OCI-LY1 (cell line): ENCODE data around the gene CLASP2.
"Not testable (repeated sequence)": the region's sequence is repeated elsewhere in the genome, so short reads cannot be mapped to it uniquely, and the experiment has no call there.

Source experiments
- H2AFZ ChIP-seq: fragments of 200-600 bp; sonication (generic), shearing (Covaris generic); 2 replicates; pipeline ENCODE4 v1.6.0; 2014; ENCODE audit warnings: antibody characterized with exemption, mild to moderate bottlenecking, low read length
- H3F3A ChIP-seq: fragments of 200-600 bp; sonication (generic), shearing (Covaris generic); 2 replicates; pipeline ENCODE4 v1.6.0; 2014; ENCODE audit warnings: mild to moderate bottlenecking, antibody characterized with exemption, low read length, moderate library complexity; ENCODE audit not compliant: insufficient read depth
- H3K27ac ChIP-seq: fragments of 200-600 bp; sonication (generic); 2 replicates; pipeline ENCODE4 v1.5.1; 2014; ENCODE audit warnings: low read length, mixed run types, mild to moderate bottlenecking, low read depth; ENCODE audit not compliant: poor library complexity, severe bottlenecking
- H3K27me3 ChIP-seq: fragments of 200-600 bp; sonication (generic); 2 replicates; pipeline ENCODE4 v1.6.0; 2014; ENCODE audit warnings: antibody characterized with exemption, mild to moderate bottlenecking, low read length, moderate library complexity; ENCODE audit not compliant: insufficient read depth
- H3K36me3 ChIP-seq: fragments of 200-600 bp; sonication (generic); 2 replicates; pipeline ENCODE4 v1.6.1; 2014; ENCODE audit warnings: mild to moderate bottlenecking, antibody characterized with exemption, low read length, moderate library complexity, mixed read lengths; ENCODE audit not compliant: insufficient read depth
- H3K4me1 ChIP-seq: fragments of 200-600 bp; sonication (generic); 2 replicates; pipeline ENCODE4 v1.5.1; 2014; ENCODE audit warnings: mild to moderate bottlenecking, low read length, moderate library complexity; ENCODE audit not compliant: insufficient read depth, severe bottlenecking
- H3K4me2 ChIP-seq: fragments of 200-600 bp; sonication (generic), shearing (Covaris generic); 2 replicates; pipeline ENCODE4 v1.6.1; 2014; ENCODE audit warnings: low read length
- H3K4me3 ChIP-seq: fragments of 200-600 bp; sonication (generic); 2 replicates; pipeline ENCODE4 v1.5.1; 2014; ENCODE audit warnings: low read length, low read depth, mild to moderate bottlenecking, mixed read lengths; ENCODE audit not compliant: poor library complexity, severe bottlenecking
- H3K79me2 ChIP-seq: fragments of 200-600 bp; shearing (Covaris generic); 2 replicates; pipeline ENCODE4 v1.6.1; 2016; ENCODE audit warnings: mixed run types, low read length, mixed read lengths; ENCODE audit not compliant: insufficient read depth
- H3K9ac ChIP-seq: fragments of 200-600 bp; sonication (generic), shearing (Covaris generic); 2 replicates; pipeline ENCODE4 v1.6.1; 2014; ENCODE audit warnings: mild to moderate bottlenecking, low read length, mixed read lengths
- H3K9me2 ChIP-seq: fragments of 200-600 bp; sonication (generic), shearing (Covaris generic); 2 replicates; pipeline ENCODE4 v1.6.1; 2014; ENCODE audit warnings: low read depth, mild to moderate bottlenecking, low read length, mixed read lengths
- H3K9me3 ChIP-seq: fragments of 200-600 bp; shearing (Covaris generic); 2 replicates; pipeline ENCODE4 v1.6.1; 2014; ENCODE audit warnings: low read length, mixed read lengths
- H4K20me1 ChIP-seq: fragments of 200-600 bp; sonication (generic), shearing (Covaris generic); 2 replicates; pipeline ENCODE4 v1.6.0; 2016; ENCODE audit warnings: mild to moderate bottlenecking, low read length; ENCODE audit not compliant: insufficient read depth
- EZH2 ChIP-seq: fragments of 200-600 bp; sonication (generic), shearing (Covaris generic); IDR thresholded peaks from 2 replicates; pipeline ENCODE4 v1.8.0; 2017; ENCODE audit warnings: borderline replicate concordance, mixed run types, mild to moderate bottlenecking, antibody characterized with exemption, low read length, moderate library complexity, mixed read lengths
- TF ChIP-seq, protein P1 (sequence below): fragments of 200-600 bp; sonication (generic), shearing (Covaris generic); IDR thresholded peaks from 2 replicates; pipeline ENCODE4 v1.5.1; 2017; ENCODE audit warnings: mild to moderate bottlenecking, antibody characterized with exemption, low read length, moderate library complexity, mixed read lengths

Gene CLASP2

DNA sequence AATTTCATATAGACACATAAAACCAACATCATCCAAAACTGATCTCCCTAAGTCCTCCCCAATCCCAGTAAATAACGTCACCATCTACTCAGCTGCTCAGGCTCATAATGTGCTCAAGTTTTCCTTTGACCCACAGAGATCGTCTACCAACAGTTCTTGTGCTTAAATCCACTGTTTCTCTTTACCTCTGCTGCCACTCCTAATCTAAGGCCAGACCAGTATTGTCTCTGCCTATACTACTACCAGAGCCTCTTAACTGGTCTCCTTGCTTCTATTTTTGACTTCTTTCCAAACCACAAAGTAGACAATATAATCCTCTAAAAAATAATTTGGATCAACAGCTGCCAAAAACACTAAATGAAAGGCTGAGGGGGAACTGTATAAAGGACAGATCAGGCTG lies 65.3 kb downstream of the CLASP2 start:
- no peaks in the 10 kb centered on the region for H4K20me1 ChIP-seq
- no peaks in the 10 kb centered on the region for H3K9me3 ChIP-seq
- peaks cover 13% of the 10 kb centered on the region for H3K4me1 ChIP-seq
- H3K9ac ChIP-seq: no peak overlapping the region
- H3K79me2 ChIP-seq: no peaks in the 10 kb centered on the region; the same call in 1 of the 2 replicates
- no peak overlapping the region for H3K4me2 ChIP-seq
- TF ChIP-seq, protein P1, sequence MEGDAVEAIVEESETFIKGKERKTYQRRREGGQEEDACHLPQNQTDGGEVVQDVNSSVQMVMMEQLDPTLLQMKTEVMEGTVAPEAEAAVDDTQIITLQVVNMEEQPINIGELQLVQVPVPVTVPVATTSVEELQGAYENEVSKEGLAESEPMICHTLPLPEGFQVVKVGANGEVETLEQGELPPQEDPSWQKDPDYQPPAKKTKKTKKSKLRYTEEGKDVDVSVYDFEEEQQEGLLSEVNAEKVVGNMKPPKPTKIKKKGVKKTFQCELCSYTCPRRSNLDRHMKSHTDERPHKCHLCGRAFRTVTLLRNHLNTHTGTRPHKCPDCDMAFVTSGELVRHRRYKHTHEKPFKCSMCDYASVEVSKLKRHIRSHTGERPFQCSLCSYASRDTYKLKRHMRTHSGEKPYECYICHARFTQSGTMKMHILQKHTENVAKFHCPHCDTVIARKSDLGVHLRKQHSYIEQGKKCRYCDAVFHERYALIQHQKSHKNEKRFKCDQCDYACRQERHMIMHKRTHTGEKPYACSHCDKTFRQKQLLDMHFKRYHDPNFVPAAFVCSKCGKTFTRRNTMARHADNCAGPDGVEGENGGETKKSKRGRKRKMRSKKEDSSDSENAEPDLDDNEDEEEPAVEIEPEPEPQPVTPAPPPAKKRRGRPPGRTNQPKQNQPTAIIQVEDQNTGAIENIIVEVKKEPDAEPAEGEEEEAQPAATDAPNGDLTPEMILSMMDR: no peak
- TF ChIP-seq EZH2: no peak
- no peak overlapping the region for H3K27ac ChIP-seq
- no peaks in the 10 kb centered on the region for H3K27me3 ChIP-seq
- H3F3A ChIP-seq: no peaks in the 10 kb centered on the region
- H3K4me3 ChIP-seq: no peak overlapping the region
- H3K9me2 ChIP-seq: no peaks in the 10 kb centered on the region
- H3K36me3 ChIP-seq: no peaks in the 10 kb centered on the region
- H2AFZ ChIP-seq: no peak overlapping the region

DNA sequence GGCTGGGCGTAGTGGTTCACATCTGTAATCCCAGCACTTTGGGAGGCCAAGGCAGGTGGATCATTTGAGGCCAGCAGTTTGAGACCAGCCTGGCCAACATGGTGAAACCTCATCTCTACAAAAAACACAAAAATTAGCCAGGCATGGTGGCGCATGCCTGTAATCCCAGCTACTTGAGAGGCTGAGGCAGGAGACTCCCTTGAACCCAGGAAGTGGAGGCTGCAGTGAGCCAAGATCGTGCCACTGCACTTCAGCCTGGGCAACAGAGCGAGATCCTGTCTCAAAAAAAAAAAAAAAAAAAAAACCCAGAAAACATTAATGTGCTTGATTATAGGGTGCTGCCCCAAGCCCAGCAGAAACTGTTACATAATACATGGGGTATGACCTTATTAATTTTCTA lies 67.0 kb downstream of the CLASP2 start:
- not testable (repeated sequence) for H3K79me2 ChIP-seq, H3K4me2 ChIP-seq, H3K9ac ChIP-seq, H3K36me3 ChIP-seq, H3K27ac ChIP-seq, H2AFZ ChIP-seq, H3K4me3 ChIP-seq, H4K20me1 ChIP-seq, H3K9me2 ChIP-seq, H3K9me3 ChIP-seq, H3K27me3 ChIP-seq, H3F3A ChIP-seq
- peaks cover 14% of the 10 kb centered on the region for H3K4me1 ChIP-seq

DNA sequence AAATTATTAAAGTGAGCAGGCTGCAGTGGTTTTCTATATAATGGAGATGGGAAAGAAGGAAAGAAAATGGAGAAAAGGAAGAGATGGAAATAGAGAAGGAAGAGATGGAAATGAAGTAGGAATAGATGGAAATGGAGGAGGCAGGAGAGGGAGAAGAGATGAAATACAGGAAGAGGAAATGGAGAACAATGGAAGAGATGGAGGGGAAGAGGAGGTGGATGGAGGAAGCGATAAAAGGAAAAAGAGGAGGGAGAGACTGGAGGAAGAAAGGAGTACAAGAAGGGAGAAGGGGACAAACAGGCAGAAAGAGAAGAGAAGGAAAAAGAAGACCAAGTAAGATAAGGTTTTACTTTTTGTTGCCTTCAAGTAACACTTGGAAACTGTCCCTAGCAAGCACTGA lies 67.6 kb downstream of the CLASP2 start:
- Histone ChIP-seq H3K9me3 (no peaks in the 10 kb centered on the region), H3K4me1 (peaks cover 19% of the 10 kb centered on the region), H3K79me2 (no peaks in the 10 kb centered on the region; the same call in 1 of the 2 replicates)

DNA sequence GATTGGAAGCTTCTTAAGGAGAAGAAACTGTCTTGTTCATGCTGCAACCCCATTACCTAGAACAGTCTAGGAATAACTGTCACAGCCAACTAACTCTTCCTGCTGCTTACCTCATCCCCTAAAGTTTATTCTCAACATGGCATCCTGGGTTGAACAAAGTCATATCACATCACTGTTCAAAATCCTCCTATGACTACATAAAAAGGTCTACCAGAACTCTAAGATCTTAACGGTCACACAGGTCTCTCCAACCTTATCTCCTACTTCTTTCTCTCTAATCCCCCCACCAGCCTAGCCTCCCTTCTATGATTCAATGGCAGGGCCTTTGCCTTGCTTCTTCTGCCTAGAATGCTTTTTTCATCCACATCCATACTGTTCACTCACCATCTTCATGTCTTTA lies 69.3 kb downstream of the CLASP2 start:
- Histone ChIP-seq H3K9ac (no peak overlapping the region), H3K79me2 (no peaks in the 10 kb centered on the region; the same call in 1 of the 2 replicates)

More for the DNA sequence above, 67.6 kb downstream of the CLASP2 start:
- H4K20me1 ChIP-seq: no peaks in the 10 kb centered on the region
- H3K4me3 ChIP-seq: no peak overlapping the region
- no peak overlapping the region for H3K9ac ChIP-seq
- no peak overlapping the region for H2AFZ ChIP-seq
- H3K9me2 ChIP-seq: no peaks in the 10 kb centered on the region
- no peak for TF ChIP-seq EZH2
- TF ChIP-seq, protein P1: no peak
- no peak overlapping the region for H3K4me2 ChIP-seq
- H3K27ac ChIP-seq: no peak overlapping the region
- no peaks in the 10 kb centered on the region for H3K36me3 ChIP-seq
- no peaks in the 10 kb centered on the region for H3F3A ChIP-seq
- no peaks in the 10 kb centered on the region for H3K27me3 ChIP-seq

More for the DNA sequence above, 69.3 kb downstream of the CLASP2 start:
- no peaks in the 10 kb centered on the region for H3F3A ChIP-seq
- H3K27ac ChIP-seq: no peak overlapping the region
- H3K4me3 ChIP-seq: no peak overlapping the region
- no peaks in the 10 kb centered on the region for H3K9me2 ChIP-seq
- peaks cover 28% of the 10 kb centered on the region for H3K4me1 ChIP-seq
- H3K27me3 ChIP-seq: no peaks in the 10 kb centered on the region
- H2AFZ ChIP-seq: no peak overlapping the region
- no peaks in the 10 kb centered on the region for H4K20me1 ChIP-seq
- H3K4me2 ChIP-seq: no peak overlapping the region
- no peaks in the 10 kb centered on the region for H3K36me3 ChIP-seq
- TF ChIP-seq EZH2: no peak
- TF ChIP-seq, protein P1: no peak
- H3K9me3 ChIP-seq: no peaks in the 10 kb centered on the region
